NCI-H774 (cell line): ENCODE measurements around the gene CD300A.

ENCODE experiments used
- DNase-seq: peaks from one replicate; lab custom pipeline; 2025; lab: John Stamatoyannopoulos, UW

Gene CD300A

GRCh38 chr17:74454197-74455024, 12.0 kb upstream of the CD300A start:
- no peak for DNase-seq

- DNase-seq, result no peak
Measured at GRCh38 chr17:74455025-74455545, 11.3 kb upstream of the CD300A start.

GRCh38 chr17:74455821-74456220, 10.6 kb upstream of the CD300A start:
- no peak for DNase-seq

- peak; percentile 69 for DNase-seq
Measured at GRCh38 chr17:74457146-74457819, 9.2 kb upstream of the CD300A start.

GRCh38 chr17:74457820-74458166, 8.6 kb upstream of the CD300A start:
- DNase-seq, result no peak

- no peak for DNase-seq
Measured at GRCh38 chr17:74458835-74459234, 7.6 kb upstream of the CD300A start.

- DNase-seq, result no peak
Measured at GRCh38 chr17:74459622-74460021, 6.8 kb upstream of the CD300A start.

GRCh38 chr17:74460241-74460640, 6.2 kb upstream of the CD300A start:
- no peak for DNase-seq

GRCh38 chr17:74460996-74461395, 5.4 kb upstream of the CD300A start:
- DNase-seq, result no peak

GRCh38 chr17:74461611-74462010, 4.8 kb upstream of the CD300A start:
- no peak for DNase-seq

- DNase-seq, result no peak
Measured at GRCh38 chr17:74464730-74465377, 1.6 kb upstream of the CD300A start.

- no peak for DNase-seq
Measured at GRCh38 chr17:74465378-74466110, 890 bp upstream of the CD300A start.

GRCh38 chr17:74466828-74467184, 372 bp downstream of the CD300A start:
- DNase-seq, result no peak

- no peak for DNase-seq
Measured at GRCh38 chr17:74467221-74467951, 952 bp downstream of the CD300A start.

GRCh38 chr17:74471341-74471740, 4.9 kb downstream of the CD300A start:
- no peak for DNase-seq

GRCh38 chr17:74472890-74473289, 6.5 kb downstream of the CD300A start:
- DNase-seq, result no peak

- DNase-seq, result no peak
Measured at GRCh38 chr17:74473294-74473693, 6.9 kb downstream of the CD300A start.

GRCh38 chr17:74474043-74474792, 7.8 kb downstream of the CD300A start:
- DNase-seq, result no peak

GRCh38 chr17:74475189-74475588, 8.8 kb downstream of the CD300A start:
- DNase-seq, result no peak

- no peak for DNase-seq
Measured at GRCh38 chr17:74477411-74477810, 11.0 kb downstream of the CD300A start.
